Activated CD8-positive, alpha-beta T cell treated with anti-CD3 and anti-CD28 coated beads for 36 hours (primary cell): ENCODE results near the gene IFITM10. TPM values are rescaled to one million over a fixed set of nuclear protein-coding genes. Genes with fewer than 3 reads are reported as not detected.
"Not testable (repeated sequence)": the region's sequence is repeated elsewhere in the genome, so short reads cannot be mapped to it uniquely, and the experiment has no call there.

Source experiments
- ATAC-seq: fragments of 200-7000 bp; cut with Tn5 transposase; one replicate; pipeline ENCODE4 v1.10.0; 2021; ENCODE audit warnings: mild to moderate bottlenecking, moderate library complexity
- CTCF ChIA-PET: fragments of 350-600 bp; sonication (Branson Sonifier 250); formaldehyde crosslinking; loops from one replicate; lab custom pipeline; 2021; ENCODE audit warnings: antibody characterized with exemption; lab: Charles Lee
- POLR2A ChIA-PET: fragments of 350-600 bp; sonication (Branson Sonifier 250); formaldehyde crosslinking; loops from one replicate; lab custom pipeline; 2021; ENCODE audit warnings: antibody characterized with exemption; lab: Charles Lee
- DNase-seq: peaks from one replicate; pipeline ENCODE4 v3.0.0-alpha.2; 2020
- H3K27ac Mint-ChIP-seq: one replicate; pipeline ENCODE4 v1.8.0; 2021; ENCODE audit warnings: mild to moderate bottlenecking, mixed read lengths
- H3K27me3 Mint-ChIP-seq: one replicate; pipeline ENCODE4 v1.8.0; 2021; ENCODE audit warnings: mixed read lengths
- H3K36me3 Mint-ChIP-seq: one replicate; pipeline ENCODE4 v1.8.0; 2021; ENCODE audit warnings: low read depth, mixed read lengths
- H3K4me1 Mint-ChIP-seq: one replicate; pipeline ENCODE4 v1.8.0; 2021; ENCODE audit warnings: low read depth, mixed read lengths
- H3K4me3 Mint-ChIP-seq: one replicate; pipeline ENCODE4 v1.8.0; 2021; ENCODE audit warnings: mild to moderate bottlenecking, moderate library complexity, mixed read lengths
- H3K9me3 Mint-ChIP-seq: one replicate; pipeline ENCODE4 v1.8.0; 2021; ENCODE audit warnings: mixed read lengths
- CTCF ChIP-seq: fragments of 200-600 bp; IDR thresholded peaks from one replicate; pipeline ENCODE4 v1.8.0; 2022; ENCODE audit warnings: antibody characterized with exemption, mild to moderate bottlenecking
- intact Hi-C: fragments of 100-400 bp; cut with micrococcal nuclease; formaldehyde crosslinking; loops from one replicate; pipeline ENCODE4 v1.10.0; 2022
- total RNA-seq, 2 experiments: library from RNA; stranded (reverse); gene quantifications; one replicate each; pipeline ENCODE4 v1.2.3, GENCODE V29; 2021

The IFITM10 gene
- total RNA-seq, 2 experiments from 2014 or later = 0.07 to 0.31 TPM

- Mint-ChIP-seq H3K27me3 (peaks cover 15% of the 10 kb centered on the region), H3K36me3 (no peaks in the 10 kb centered on the region), H3K9me3 (no peaks in the 10 kb centered on the region), H3K27ac (no peak overlapping the region), H3K4me1 (peaks cover 5% of the 10 kb centered on the region), H3K4me3 (no peak overlapping the region)
- ATAC-seq = no peak
- intact Hi-C loops = no loop called here
- DNase-seq = no peak
- POLR2A ChIA-PET = interaction anchor here (1.1 kb wide), 1 partner anchor 142 kb away, joined by 3 read pairs; no protein-coding TSS in a partner anchor
- CTCF ChIA-PET = interaction anchor here (3.3 to 5.6 kb wide), 7 partner anchors 13 to 311 kb away, joined by 22 to 336 read pairs (median 64); partner anchors contain the start of gene SYT8
- TF ChIP-seq CTCF = no peak
Observed at GRCh38 chr11:1691026-1691877, 59.1 kb downstream of the IFITM10 start.

GRCh38 chr11:1690167-1691025 lies 60.0 kb downstream of the IFITM10 start:
- CTCF ChIA-PET = interaction anchor here (4.8 to 5.6 kb wide), 4 partner anchors 12 to 312 kb away, joined by 56 to 336 read pairs (median 65); partner anchors contain the start of gene SYT8
- POLR2A ChIA-PET = no interaction called here
- intact Hi-C loops = no loop called here
- peaks cover 15% of the 10 kb centered on the region for H3K27me3 Mint-ChIP-seq
- H3K27ac Mint-ChIP-seq = no peak overlapping the region
- no peak for ATAC-seq
- no peak for DNase-seq
- TF ChIP-seq CTCF = no peak
- peaks cover 5% of the 10 kb centered on the region for H3K4me1 Mint-ChIP-seq
- H3K9me3 Mint-ChIP-seq = no peaks in the 10 kb centered on the region
- no peaks in the 10 kb centered on the region for H3K36me3 Mint-ChIP-seq
- H3K4me3 Mint-ChIP-seq = no peak overlapping the region

- intact Hi-C loops, ATAC-seq, H3K4me1 Mint-ChIP-seq, H3K9me3 Mint-ChIP-seq, H3K36me3 Mint-ChIP-seq, POLR2A ChIA-PET, H3K4me3 Mint-ChIP-seq, H3K27ac Mint-ChIP-seq, DNase-seq, CTCF ChIA-PET: not testable (repeated sequence)
- H3K27me3 Mint-ChIP-seq = peaks cover 15% of the 10 kb centered on the region
Observed at GRCh38 chr11:1689250-1690166, 60.9 kb downstream of the IFITM10 start.

GRCh38 chr11:1688336-1688947 lies 62.0 kb downstream of the IFITM10 start:
- DNase-seq, CTCF ChIA-PET: not testable (repeated sequence)

GRCh38 chr11:1686220-1686619 lies 64.2 kb downstream of the IFITM10 start:
- not testable (repeated sequence) for ATAC-seq, H3K4me1 Mint-ChIP-seq

More at GRCh38 chr11:1688336-1688947, 62.0 kb downstream of the IFITM10 start:
- H3K27ac Mint-ChIP-seq, H3K36me3 Mint-ChIP-seq, H3K9me3 Mint-ChIP-seq, intact Hi-C loops, H3K4me1 Mint-ChIP-seq, H3K4me3 Mint-ChIP-seq, POLR2A ChIA-PET: not testable (repeated sequence)
- ATAC-seq = peak; percentile 45
- peaks cover 14% of the 10 kb centered on the region for H3K27me3 Mint-ChIP-seq

GRCh38 chr11:1684886-1685874 lies 65.2 kb downstream of the IFITM10 start:
- POLR2A ChIA-PET, H3K4me3 Mint-ChIP-seq, DNase-seq, H3K36me3 Mint-ChIP-seq, H3K27me3 Mint-ChIP-seq, intact Hi-C loops, H3K9me3 Mint-ChIP-seq, H3K27ac Mint-ChIP-seq, H3K4me1 Mint-ChIP-seq, ATAC-seq: not testable (repeated sequence)
- CTCF ChIA-PET = interaction anchor here (1.1 kb wide), 1 partner anchor 147 kb away, joined by 3 read pairs; no protein-coding TSS in a partner anchor

More at GRCh38 chr11:1686220-1686619, 64.2 kb downstream of the IFITM10 start:
- intact Hi-C loops, DNase-seq, H3K27ac Mint-ChIP-seq, H3K4me3 Mint-ChIP-seq, POLR2A ChIA-PET, H3K36me3 Mint-ChIP-seq, H3K9me3 Mint-ChIP-seq: not testable (repeated sequence)
- CTCF ChIA-PET = interaction anchor here (1.1 kb wide), 1 partner anchor 146 kb away, joined by 3 read pairs; no protein-coding TSS in a partner anchor
- H3K27me3 Mint-ChIP-seq = peaks cover 11% of the 10 kb centered on the region

GRCh38 chr11:1683904-1684572 lies 66.4 kb downstream of the IFITM10 start:
- H3K36me3 Mint-ChIP-seq, H3K4me1 Mint-ChIP-seq, intact Hi-C loops, H3K27ac Mint-ChIP-seq, H3K9me3 Mint-ChIP-seq, H3K4me3 Mint-ChIP-seq, H3K27me3 Mint-ChIP-seq, POLR2A ChIA-PET, CTCF ChIA-PET, DNase-seq, ATAC-seq: not testable (repeated sequence)
